Liver (tissue), 3 donors: ENCODE results near the gene FUT4.

Source experiments
- GABPA ChIP-seq, 2 donors: IDR thresholded peaks in 1 of 2; conservative IDR thresholded peaks in 1 of 2; 2 replicates each; pipeline ENCODE4 v1.6.1; 2016; ENCODE audit warnings: antibody characterized with exemption in 2 of 2, mild to moderate bottlenecking in 1 of 2, moderate library complexity in 1 of 2
- TF ChIP-seq, protein P1 (sequence below): fragments of 150-350 bp; IDR thresholded peaks from 2 replicates; pipeline ENCODE4 v1.5.1; 2017; ENCODE audit warnings: improper control_type of control experiment, low read depth, low read length; ENCODE audit not compliant: missing input control
- donor health status: healthy.
- donor health status: healthy.

DNA sequence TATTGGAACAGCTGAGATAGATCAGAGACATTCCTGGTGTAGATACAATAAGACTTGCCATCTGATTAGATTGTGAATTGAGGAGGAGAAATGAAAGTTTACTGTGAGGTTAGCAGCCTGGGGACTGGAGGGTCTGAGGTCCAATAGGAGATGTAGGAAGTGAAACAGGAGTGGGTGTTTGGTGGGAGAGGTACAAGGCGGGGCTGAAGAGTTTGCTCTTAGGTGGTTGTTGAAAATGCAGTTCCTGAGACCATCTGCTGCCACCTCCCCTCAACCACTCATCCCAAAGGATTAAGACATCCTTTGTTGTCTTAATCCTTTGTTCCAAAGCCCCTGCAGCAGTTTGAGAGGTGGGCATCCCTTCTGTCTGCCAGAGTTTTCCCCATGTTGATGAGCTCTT, 38.2 kb downstream of the FUT4 start:
- TF ChIP-seq, protein P1, sequence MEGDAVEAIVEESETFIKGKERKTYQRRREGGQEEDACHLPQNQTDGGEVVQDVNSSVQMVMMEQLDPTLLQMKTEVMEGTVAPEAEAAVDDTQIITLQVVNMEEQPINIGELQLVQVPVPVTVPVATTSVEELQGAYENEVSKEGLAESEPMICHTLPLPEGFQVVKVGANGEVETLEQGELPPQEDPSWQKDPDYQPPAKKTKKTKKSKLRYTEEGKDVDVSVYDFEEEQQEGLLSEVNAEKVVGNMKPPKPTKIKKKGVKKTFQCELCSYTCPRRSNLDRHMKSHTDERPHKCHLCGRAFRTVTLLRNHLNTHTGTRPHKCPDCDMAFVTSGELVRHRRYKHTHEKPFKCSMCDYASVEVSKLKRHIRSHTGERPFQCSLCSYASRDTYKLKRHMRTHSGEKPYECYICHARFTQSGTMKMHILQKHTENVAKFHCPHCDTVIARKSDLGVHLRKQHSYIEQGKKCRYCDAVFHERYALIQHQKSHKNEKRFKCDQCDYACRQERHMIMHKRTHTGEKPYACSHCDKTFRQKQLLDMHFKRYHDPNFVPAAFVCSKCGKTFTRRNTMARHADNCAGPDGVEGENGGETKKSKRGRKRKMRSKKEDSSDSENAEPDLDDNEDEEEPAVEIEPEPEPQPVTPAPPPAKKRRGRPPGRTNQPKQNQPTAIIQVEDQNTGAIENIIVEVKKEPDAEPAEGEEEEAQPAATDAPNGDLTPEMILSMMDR, result no peak
- no peak for TF ChIP-seq GABPA (IDR thresholded peaks at IDR 0.05 in 1 of 2, conservative IDR thresholded peaks at IDR 0.05 in 1 of 2)
